Hypothalamus (tissue), 51 donors: Measurements from ENCODE around the gene MTX3.
A peak's percentile ranks its signal among the peaks of the same experiment; 100 is the strongest.

Experiments used
- DNase-seq, 51 donors: peaks; one replicate each; lab custom pipeline; 2025; lab: John Stamatoyannopoulos, UW

The MTX3 gene, protein sequence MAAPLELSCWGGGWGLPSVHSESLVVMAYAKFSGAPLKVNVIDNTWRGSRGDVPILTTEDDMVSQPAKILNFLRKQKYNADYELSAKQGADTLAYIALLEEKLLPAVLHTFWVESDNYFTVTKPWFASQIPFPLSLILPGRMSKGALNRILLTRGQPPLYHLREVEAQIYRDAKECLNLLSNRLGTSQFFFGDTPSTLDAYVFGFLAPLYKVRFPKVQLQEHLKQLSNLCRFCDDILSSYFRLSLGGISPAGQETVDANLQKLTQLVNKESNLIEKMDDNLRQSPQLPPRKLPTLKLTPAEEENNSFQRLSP

DNA sequence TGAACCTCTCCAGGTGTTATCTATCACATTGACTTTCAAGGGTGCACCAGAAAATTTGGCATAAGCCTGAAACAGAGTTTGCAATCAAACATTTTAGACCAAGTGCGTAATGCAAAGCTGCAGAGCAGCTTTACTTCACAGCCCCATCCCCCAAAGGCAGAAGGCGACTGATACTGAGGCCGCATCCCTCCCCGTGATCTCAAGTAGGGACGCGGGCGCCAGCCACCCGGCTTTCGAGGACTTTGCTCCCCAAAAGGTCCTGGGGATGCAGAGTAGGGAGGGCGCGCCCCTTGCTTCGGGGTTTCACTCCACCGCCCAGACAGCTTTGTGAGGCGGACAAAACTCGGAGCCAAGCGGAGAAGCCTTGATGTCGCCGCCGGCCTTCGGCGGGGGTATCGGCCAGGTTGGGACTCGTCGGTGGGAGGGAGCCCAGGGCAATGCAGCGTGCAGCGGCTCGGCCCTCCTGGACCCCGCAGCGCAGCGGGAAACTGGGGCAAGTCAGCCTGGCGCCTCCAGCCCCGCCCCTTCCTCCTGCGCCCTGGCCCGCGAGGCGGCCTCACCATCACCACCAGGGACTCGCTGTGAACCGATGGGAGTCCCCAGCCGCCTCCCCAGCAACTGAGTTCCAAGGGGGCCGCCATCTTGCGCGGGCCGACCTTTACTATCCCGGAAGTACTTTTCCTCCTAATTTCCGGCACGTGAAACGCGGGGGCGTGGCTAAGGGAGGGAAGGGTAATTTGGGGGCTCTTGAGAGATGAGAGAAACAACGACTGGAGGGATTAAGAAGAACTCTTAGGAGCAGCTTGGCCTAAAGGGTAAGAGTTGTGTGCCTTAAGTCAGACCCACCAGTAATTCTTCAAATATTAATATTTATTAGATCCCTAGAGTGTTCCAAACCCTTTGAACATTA, at the start of gene MTX3:
Gene MTX3 (minus strand): TSS at position 665 of the 910 bp plus-strand sequence. CDS start 24 bp downstream, at position 641.
- DNase-seq: peak; percentile 20 to 91 (median 71)

DNA sequence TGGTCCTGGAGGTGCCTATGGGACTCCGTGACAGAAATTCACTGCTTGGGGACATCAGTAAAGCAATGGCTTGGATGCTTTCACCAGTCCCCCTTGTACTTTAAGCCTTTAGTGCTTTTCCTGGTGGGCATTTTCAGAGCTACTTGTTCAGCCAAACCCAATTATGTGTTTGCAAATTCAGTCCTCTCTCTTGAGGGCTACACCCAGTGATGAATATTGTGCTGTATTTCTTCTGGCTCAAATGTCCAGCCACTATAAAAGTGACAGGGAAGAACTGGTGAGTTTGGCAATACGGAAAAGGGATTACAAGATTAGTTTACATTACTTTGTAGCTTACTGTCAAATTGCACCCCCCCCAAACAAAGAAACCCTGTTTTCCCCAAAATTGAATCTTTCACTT, 48.6 kb upstream of the MTX3 start:
- DNase-seq: no peak

DNA sequence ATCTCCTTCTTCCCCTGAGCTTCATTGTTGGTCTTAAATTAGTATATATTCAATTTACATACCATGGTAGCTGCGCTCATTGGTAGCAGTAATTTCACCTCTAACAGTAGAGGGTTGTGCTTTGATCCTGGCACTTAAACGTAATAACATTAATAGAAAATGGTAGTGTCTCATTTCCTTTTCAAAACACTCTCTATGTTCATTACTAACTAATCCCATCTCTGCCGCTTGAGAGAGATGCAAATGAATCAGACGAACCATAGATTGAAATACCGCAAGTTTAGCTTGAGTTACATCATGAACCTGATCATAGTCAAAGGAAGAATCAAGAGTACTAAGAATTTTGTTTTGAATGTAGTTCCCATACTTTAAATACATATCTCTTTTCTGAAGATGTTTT, 46.3 kb upstream of the MTX3 start:
- DNase-seq: no peak

DNA sequence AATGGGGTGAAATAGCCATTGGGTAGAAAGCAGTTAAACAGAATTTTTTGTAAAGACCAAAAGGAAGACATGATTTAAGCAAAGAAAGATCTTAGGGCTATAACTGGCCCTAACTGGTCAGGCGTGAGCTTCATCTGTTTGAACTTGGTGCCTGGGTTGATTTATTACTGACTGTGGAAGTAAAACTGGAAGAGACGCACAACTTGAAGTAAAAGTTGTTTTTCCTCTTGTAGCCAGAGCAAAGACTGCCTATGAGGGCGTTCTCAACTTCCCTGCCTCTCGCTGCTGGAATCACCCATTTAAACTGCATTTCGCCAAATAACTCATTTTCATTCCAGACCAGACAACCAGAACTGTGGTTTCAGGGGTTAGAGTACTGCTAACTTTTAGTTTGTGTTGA, 45.6 kb upstream of the MTX3 start:
- no peak for DNase-seq

DNA sequence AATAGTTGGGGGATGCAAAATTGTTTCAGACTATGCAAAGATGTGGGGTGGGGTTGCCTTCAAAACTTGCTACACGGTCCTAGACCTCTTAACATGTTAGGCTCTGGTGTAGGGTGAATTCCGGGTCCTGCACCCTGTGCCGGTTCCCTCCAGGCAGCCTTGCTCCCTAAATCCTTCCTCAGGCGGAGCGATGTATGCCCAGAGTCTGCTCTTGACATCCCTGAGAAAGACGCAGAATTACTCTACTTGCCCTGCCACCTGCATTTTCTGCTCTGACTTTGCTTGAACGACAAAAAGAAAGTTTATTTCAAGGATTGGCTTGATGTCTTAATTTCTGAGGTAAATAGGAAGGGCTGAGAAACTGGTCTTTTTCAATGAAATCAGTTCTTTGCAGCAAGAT, 44.8 kb upstream of the MTX3 start:
- peak in 1 of 51 donors; percentile 15 for DNase-seq

DNA sequence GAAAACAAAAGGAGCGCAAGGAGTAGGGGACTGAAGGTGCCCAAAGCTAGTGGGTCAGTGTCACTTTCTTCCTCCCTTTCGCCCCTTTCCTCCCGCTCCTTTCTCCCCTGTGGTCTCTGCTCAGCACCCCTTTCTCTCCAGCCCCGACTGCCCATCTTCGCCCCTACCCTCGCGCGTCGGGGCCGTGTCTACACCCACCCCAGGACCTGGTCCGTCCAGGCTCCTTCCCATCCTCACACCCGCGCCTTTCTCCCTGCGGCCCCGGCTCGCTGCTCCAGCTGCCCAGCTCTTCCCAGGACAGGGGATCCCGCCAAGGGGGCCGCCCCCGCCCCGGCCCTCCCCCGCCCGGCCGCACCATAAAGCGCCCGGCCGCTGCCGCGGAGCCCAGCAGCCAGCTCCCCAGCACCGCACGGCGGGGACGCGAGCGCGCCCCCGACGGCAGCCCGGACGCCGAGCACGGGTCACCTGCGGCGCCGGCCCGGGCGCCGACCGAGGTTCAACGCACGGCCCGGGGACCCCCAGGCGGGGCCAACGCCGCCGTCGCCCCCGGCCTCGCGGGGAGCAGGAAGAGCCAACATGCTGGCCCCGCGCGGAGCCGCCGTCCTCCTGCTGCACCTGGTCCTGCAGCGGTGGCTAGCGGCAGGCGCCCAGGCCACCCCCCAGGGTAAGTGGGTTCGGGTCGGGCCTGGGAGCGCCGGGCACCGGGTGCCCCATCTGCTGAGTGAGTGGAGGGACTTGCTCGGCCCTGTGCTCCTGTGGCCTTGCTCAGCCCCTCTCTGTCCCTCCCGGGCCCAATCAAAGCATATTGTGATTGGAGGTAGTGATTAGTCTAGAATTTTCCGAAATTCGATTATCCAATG, 44.1 kb upstream of the MTX3 start, which contains the start of gene THBS4:
Gene THBS4 (plus strand): TSS at position 387 of the 860 bp plus-strand sequence. CDS start 190 bp downstream, at position 577.
- DNase-seq: peak in 17 of 51 donors; percentile 3 to 57 (median 14)

DNA sequence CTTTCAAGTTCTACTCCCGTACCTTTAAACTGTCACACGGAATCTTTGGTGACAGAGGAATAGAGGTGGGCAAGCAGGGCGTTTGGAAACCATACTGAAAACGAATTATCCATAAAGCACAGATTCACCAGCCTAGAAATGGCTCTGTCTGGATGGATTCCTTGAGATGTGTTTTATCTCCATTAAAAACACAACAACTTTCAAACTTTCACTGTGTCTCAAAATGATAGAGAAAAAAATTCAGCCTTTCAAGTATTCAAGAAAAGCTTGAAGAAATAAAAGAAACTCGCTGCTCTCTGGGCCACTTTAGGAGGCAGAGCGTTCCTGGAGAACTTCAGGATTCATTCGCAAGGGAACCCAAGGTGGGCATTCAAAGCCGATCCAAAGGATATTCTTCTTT, 43.5 kb upstream of the MTX3 start:
- no peak for DNase-seq

DNA sequence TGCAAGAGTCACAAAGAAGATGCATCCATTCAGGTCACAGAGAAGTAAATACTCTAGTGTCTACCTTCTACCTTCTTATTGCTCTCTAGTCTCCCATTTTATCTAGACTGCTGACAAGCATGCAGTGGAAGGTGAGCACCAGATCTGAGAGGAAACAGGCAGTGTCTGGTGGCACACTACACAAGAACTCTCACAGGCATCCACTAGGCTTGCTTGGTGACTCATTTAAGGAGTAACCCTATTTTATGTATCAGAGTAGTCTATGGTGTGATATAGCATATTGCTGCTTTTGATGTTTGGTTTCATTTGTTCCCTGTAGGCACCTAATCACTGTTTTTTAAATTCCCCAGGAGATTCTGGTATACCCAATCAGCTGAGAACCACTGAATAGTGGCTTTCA, 42.5 kb upstream of the MTX3 start:
- no peak for DNase-seq

DNA sequence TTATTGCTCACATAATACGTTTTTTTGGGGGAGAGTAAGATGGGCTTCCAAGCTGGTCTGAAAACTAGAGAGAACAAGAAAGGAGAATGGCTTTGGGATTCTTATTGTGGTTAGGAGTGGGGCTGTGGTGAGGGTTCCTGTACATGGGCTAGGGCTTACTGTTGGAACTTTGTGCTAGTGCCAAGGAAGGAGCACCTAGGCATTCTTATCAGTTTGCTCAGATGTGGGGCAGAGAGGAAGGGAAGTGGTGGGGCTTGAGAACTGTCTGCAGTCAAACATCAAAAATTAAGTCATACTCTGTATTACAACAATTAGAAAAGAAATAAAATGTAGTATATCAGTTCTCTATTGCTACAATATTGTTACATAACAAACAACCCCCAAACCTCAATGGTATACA, 40.0 kb upstream of the MTX3 start:
- no peak for DNase-seq

DNA sequence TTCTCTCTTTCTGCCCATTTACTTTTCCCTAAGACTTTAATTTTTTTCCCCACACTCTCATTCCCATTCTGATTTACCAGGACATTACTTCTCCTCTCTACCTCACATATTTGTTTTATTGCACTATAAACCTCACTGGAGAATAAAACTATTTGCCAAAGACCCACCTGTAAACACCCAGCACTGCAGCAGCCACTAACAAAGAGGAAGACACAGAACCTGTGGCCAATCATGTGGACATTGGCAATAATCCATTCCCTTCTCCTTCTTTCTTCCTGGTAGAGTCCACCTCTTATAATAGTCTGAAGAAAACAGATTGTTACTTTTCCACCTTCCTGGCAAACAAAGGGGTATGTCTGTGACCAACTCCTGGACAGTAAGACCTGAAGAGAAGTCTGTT, 35.8 kb upstream of the MTX3 start:
- no peak for DNase-seq

DNA sequence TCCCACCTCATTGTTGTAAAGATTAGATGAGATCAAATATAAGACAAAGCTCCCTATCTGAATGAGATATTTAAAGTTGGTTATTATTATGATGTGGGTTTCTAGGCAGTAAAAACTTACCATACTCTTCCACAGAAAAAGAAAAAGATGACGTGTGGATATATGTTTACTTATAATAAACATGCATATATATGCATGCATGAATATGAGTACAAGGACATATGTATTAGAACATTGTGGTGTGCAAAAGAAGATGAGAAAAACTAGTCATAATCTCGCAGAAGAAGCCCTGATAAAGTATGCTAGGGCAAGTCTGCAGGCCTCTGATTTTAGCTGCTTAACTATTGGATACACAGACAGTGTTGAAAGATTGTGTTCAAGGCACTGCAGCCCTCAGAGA, 34.0 kb upstream of the MTX3 start:
- no peak for DNase-seq

DNA sequence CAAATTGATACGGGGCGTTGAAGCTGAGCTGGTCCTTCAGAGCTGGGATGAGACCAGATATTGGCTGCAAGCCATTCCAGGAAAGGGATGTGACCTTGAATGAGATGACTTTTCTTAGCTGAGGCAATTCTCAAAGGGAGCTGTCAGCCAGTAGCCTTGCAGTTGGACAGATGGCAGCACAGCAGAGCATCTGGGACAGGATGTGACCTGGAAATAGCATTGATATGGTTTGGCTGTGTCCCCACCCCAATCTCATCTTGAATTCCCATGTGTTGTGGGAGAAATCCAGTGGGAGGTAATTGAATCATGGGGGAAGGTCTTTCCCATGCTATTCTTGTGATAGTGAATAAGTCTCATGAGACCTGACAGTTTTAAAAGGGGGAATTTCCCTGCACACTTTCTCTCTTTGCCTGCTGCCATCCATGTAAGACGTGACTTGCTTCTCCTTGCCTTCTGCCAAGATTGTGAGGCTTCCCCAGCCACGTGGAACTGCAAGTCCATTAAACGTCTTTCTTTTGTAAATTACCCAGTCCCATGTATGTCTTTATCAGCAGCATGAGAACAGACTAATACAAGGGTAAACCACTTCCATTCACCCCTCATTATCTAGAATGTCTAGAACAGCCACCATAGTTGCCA, 19.8 kb upstream of the MTX3 start:
- DNase-seq: no peak

DNA sequence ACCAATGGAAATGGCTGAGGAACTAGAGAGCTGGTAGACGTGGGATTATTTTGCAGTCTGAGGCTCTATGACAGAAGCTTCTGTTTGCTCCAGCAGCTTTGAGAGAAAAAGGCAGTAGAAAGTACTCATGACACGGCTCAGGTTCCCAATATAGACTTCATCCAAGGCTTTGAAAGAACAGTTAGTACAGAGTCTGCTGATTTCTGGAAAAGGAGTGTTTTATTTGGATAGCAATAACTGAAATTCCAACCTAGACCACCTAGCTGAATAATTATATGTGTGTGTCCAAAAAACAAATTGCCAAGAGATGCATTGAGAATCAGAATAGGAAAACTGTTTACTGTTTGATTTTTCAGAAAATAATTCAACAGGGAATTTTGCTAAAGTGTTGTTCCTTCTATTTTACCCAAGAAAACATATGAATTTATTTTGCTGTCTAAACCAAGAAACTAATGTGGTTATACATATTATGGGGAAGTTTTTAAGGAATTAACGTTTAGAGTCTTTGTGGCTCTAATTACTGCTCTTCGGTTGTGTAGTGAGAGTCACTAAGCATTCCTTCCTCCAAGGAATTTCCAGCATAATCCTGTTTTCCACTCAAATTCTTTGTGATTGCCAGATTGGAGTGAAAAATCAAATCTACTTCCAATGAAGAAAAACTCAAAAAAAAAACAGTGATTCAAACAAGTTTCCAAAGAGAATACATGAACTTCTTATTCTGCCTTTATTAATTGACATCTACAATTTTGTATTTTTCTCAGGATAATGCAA, 18.1 kb upstream of the MTX3 start:
- DNase-seq: no peak

DNA sequence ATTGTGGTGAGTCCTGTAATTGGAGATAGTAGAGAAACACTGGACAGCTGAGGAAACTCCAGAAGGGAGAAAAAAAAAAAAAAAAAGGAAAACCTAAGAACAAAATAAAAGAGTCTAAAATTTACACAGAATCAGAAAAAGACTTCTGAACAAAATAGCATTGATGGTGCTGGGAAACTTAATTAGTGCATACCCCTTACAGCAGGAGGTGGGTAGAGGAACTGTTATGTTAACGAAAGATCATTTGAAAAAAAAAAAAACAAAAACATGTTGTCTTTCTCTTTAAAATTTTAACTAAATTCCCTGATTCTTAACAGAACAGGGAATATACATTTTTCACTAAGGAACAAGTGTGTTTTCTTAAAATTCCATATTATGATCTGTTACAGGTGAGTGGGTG, 11.6 kb upstream of the MTX3 start:
- DNase-seq: no peak

DNA sequence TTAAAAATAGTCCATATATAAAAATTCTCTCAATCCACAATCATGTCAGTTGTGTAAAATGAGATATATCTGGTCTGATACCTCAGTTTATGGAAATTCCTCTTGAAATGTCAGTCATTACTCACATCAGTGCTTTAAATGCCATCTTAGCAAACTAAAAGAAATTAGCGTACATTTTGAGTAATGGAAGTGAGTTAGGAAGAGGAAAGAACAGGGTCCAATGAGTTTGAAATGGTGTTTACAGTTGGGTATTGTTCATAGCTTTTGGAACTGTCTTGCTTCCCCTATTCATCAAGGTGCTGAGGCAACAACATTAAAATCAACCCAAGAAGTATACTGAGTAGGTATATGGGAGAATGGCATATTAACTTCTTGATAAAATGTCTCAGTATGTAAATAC, 8.7 kb upstream of the MTX3 start:
- no peak for DNase-seq

DNA sequence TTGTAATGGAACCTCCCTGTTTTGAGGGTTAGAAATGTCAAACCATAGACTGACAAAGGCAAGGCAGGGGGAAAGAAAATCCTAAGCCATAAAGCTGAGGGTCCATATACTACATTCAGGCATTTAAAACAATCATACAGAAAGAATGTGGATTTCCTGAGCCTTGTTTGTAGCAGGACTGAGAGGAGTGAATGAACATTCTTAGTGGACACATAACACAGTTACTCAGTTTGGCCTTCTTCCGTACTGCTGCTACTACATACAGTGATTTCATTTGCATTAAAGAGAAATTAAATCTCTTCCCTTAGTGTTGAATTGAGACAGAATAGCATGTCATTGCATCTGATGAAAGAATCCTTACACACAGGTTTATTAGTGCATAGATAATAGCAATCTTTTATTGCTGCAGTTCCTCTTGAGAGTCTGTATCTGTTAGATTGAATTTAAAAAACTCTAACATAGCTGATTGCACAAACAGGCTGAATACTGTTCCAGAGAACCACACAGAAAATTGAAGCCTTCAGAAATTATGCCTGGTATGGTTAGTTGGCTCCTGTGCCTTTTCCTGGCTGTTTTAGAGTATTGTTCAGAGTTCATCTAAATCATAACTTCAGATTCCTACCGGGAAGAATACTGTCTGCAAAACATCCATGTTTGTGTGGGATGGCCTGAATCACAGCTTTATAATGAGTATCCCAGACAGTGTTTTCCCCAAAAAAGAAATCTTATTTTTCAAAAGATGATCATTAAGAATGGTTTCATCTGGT, 2.0 kb upstream of the MTX3 start:
- DNase-seq: no peak

DNA sequence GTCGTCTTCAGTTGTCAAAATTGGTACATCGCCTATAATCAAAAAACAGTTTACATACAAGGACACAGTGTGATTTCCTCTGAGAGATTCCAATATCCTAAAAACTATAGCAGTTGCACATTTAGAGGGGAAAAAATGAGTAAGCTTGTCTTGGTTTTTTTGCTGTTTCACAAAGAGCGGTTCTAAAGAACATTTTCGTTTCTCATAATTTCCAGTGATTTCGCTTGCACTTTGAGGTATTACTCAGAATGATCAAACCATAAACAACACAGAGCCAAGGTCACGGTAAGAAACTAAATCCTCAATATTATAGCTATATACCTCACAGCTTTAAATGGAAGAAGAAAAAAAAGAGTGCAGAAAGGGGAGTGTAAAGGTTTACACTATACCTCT, 861 bp downstream of the MTX3 start:
- DNase-seq: no peak

DNA sequence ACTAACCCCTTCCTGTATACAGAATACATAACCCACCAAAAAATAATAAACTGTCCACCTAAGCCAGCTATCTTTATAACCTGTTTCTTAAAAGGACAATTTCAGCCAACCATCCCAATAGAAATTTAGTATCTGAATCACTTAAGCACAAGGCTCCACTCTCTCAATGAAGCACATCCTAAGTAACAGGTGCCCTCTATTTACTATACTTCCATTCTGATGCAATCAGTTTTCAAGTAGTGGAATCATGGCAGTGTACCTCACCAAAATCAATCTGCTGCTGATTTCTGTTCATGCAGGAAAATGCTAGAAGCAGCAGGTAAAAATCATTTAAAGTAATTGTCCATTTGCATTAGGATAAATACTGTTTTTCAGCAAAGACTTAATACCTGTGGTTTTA, 4.8 kb downstream of the MTX3 start:
- DNase-seq: no peak

DNA sequence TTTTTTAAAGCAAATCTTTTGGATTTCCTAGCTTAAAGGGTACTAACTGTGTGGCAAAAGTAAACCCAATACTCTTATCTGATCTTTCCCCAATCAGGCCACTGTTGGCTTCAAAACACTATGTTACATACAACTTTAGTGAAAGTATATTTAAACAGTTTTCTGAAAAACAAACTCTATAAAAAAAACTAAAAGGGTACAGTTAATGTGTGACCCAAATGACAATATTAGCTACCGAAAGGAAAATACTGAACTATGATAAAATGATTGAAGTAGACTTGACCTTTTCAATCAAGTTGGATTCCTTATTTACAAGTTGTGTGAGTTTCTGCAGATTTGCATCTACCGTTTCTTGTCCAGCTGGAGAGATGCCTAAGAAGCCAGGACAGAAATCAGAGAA, 5.8 kb downstream of the MTX3 start:
- DNase-seq: no peak
